GM19099 (cell line): Measurements from ENCODE around the gene ERCC8.

ENCODE experiments used
- POLR2A ChIP-seq: IDR thresholded peaks from 3 replicates; pipeline ENCODE4 v1.6.1; 2011; ENCODE audit warnings: low read depth; ENCODE audit not compliant: insufficient read length; ENCODE audit errors: extremely low read depth

The ERCC8 gene

DNA sequence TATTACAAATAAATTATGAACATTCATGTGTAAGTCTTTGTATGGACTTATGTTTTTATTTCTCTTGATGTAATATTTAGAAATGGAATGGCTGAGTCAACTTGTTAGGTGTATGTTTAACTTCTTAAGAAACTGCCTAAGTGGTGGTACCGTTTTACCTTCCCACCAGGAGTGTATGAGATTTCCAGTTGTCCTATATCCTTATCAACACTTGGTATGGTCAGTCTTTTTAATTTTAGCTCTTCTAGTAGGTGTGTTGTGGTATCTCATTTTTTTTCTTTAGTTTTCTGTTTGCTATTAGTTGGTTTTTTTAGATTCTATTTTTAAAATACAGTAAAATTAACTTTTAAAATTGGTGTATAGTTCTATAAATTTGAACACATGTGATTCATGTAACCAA is 3.9 kb upstream of the ERCC8 start:
- no peak for TF ChIP-seq POLR2A

DNA sequence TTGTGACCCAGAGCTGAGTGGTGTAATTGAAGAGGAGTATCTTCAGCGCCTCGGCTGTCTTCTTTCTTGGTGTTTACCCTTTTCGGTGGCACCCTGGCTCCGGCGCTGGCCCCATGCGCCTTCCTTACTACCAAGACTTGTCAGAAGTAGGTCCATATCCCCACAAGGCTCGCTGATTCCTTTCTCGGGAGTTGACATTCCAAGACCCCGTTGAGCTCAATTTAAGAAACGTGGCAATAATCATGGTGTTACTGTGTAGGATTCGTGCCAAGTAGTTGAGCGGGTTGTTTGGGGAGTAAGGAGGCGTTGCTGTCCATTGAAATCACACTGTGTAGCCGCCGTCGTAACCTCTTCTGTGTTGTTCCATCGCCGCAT is 930 bp upstream of the ERCC8 start:
- TF ChIP-seq POLR2A: no peak

DNA sequence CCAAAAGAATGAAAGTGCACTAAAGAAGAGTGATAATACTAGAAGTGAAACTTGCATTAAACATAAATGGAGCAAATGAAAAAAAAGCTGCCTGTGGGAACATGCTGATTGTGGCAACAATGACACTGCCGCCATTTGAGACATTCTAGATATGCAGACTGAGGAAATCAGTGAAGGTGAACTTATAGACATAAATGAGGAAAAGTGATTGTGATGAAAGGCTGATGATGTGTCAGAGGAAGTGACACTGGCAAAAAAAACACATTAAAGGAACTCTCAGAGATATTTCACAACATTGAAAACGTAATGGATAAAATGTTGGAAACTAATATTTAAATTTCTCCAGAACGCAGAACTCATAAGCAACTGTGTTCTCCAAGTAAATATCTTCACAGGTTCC is 1.2 kb downstream of the ERCC8 start:
- TF ChIP-seq POLR2A: no peak

DNA sequence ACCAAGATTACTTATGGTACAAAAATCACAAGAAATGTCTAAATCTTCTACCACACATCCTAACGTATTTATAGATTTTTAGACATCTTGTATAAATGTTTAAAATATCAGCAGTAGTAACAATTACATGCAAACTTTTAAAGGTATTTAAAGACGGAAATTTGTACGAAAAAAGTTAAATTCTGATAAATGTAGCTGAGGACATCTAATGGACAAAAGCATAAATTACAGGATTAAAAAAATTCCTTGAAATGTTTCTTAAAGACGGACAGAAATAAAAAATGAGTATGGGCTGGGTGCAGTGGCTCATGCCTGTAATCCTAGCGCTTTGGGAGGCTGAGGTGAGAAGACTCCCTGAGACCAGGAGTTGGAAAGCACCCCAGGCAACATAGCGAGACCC is 15.8 kb downstream of the ERCC8 start:
- no peak for TF ChIP-seq POLR2A

- TF ChIP-seq POLR2A: no peak
These were observed 17.4 kb downstream of the ERCC8 start for GRCh38 chr5:60927450-60927849.

DNA sequence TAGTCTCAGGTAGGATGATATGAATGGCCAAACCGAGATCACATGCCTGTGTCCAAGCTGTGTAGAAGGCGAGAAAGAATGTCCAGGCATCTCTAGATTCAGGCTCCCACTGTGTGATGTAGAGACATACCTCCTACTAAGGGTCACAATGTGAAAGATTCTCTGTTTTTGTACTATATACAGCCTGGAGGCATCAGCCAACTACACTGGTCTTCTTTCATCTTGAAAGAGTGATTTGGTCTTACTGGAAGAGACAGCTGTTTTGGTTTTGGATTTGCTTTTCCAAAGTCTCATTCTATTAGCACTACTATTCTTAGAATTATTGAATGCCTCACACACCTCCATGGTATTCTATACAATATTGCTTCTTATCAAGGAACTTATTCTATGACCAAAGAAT is 26.4 kb downstream of the ERCC8 start:
- no peak for TF ChIP-seq POLR2A

DNA sequence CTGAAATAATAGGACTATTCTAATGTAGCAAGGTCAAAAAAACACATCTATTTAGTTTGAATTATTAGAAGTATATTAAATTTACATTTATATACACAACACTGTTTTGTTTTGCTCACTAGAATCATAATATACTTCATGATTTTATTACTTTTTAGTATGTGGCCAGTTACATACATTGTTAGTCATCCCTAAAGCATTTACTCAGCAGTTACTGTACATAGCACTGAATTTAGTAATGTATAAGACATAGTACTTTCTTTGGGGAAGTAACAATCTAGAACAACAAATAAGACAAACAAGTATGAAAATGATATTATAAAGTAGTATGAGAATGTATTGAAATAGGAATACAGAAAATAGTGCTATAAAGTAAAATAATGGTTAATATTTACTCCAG is 28.2 kb downstream of the ERCC8 start:
- TF ChIP-seq POLR2A: no peak

DNA sequence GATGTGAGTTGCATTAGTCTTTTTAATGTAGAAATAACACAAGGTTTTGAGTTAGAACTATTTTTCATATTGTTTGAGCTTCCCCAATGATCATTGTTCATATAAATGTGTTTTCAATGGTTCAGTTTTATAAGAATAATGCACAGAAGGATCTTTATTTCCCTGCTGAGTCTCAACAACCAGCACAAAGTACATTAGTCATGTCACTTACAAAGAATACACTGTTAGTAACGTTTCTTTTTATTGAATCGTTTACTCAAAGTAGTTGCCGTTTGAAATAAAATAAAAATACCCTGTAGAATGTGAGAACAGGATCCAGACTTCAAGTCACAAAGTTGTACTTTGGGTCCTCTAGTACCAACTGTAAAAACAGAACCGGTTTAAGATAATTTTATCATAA is 41.5 kb downstream of the ERCC8 start:
- no peak for TF ChIP-seq POLR2A

DNA sequence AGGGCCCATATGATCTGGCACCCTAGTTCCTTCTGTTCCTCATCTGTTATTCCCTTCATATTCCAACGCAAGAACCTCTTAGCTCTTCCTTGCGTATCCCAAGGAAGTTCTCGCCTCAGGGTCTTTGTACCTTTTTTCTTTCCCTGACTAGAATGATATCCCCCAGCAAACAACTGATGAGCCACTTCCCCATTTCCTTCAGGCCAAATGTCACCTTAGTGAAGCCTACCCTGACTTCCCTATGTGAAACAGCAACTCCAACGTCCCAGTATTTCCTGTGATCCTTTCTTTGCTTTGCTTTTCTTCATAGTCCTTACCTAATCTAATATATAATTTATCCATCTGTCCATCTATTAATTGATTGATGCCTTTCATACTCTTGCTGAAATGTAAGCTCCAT is 47.9 kb downstream of the ERCC8 start:
- TF ChIP-seq POLR2A: no peak

GRCh38 chr5:60893521-60893920 is 51.3 kb downstream of the ERCC8 start:
- no peak for TF ChIP-seq POLR2A

DNA sequence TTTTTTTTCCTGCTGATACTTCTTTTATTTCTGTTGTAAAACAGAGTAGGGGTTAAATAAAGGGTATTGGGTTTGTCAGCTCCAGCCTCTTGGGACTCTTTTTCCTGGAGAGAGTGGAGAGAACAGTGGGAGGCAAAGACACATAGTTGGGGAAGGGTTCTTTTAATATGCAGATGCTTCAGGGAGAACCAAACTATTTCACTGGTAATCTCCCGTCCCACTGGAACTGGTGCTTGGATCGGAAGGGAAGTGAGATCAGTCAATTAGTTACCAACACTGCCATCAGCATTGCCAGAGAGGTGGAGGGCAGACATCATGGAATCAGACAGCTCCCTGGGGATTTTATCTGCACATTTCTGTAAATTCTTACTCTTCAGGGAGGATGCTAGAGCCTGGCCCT is 53.2 kb downstream of the ERCC8 start:
- TF ChIP-seq POLR2A: no peak

- TF ChIP-seq POLR2A: no peak
These were observed 56.4 kb downstream of the ERCC8 start for GRCh38 chr5:60888359-60889061.

GRCh38 chr5:60887746-60888145 is 57.1 kb downstream of the ERCC8 start:
- TF ChIP-seq POLR2A: no peak

GRCh38 chr5:60887096-60887495 is 57.8 kb downstream of the ERCC8 start:
- no peak for TF ChIP-seq POLR2A

DNA sequence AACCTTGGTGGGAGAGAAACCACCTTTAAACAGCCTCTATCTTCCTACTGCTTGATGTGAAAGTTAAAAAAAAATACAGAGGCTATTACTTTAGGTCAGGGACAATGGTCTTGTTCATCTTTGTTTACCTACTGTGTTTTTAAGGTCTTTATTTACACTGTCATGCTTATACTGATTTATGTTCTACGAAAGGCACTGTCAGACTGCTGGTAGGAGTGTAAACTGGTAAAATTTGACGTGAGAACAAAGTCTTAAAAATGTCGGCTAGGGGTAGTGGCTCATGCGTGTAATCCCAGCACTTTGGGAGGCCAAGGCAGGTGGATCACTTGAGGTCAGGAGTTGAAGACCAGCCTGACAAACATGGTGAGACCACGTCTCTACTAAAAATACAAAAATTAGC is 58.7 kb downstream of the ERCC8 start:
- TF ChIP-seq POLR2A: no peak

DNA sequence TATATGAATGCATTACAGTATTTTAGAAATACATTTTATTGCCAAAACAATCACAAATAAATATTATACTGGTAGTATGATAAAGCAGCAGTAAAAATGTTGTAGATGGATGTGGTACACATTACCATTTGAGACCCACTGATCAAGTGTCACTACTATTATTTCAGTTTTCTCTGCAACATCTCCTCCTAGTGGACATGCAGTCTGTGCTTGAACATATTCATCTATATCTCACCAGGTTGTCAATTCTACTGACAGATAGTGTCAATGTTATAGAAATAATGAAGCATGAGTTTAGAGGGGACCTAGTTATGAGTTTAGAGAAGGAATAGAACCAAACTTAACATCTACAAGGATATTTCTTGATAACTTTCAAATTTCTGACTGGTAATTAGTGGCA is 61.6 kb downstream of the ERCC8 start:
- no peak for TF ChIP-seq POLR2A

- TF ChIP-seq POLR2A: no peak
These were observed 72.0 kb downstream of the ERCC8 start for GRCh38 chr5:60872892-60873291.
